Measurements from ENCODE around the gene CD2AP. TPM values are rescaled to one million over a fixed set of nuclear protein-coding genes. Genes with fewer than 3 reads are reported as not detected.
"Not testable (repeated sequence)": the region's sequence is repeated elsewhere in the genome, so short reads cannot be mapped to it uniquely, and the experiment has no call there.

Gene CD2AP
- total and polyA plus RNA-seq, 4 donors: 6.8 to 33.4 (median 22.2) TPM

DNA sequence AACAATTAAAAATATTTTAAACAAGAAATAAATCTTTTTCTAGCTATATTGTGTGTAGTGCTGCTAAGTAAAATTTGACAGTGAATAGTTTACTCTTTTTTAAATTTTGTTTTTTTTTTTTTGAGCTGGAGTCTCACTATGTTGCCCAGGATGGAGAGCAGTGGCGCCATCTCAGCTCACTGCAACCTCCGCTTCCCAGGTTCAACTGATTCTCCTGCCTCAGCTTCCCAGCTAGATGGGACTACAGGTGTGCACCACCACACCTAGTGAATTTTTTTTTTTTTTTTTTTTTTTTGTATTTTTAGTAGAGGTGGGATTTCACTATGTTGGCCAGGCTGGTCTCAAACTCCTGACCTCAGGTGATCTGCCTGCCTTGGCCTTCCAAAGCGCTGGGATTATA, 75.7 kb downstream of the CD2AP start:
- DNase-seq; H3K9me3 ChIP-seq (ENCODE audit: control insufficient read depth, low read length); H3K36me3 ChIP-seq (ENCODE audit: control insufficient read depth in 1 of 2, insufficient read depth in 2 of 2, low read length in 1 of 2); H3K4me1 ChIP-seq (ENCODE audit: control insufficient read depth in 1 of 2, insufficient read depth in 2 of 2, low read length in 2 of 2); H3K27ac ChIP-seq (ENCODE audit: low read depth in 1 of 2, low read length in 2 of 2); H3K27me3 ChIP-seq (ENCODE audit: control insufficient read depth in 1 of 2, insufficient read depth in 2 of 2, low read length in 1 of 2); intact Hi-C loops (cut with DNase I); H3K4me3 ChIP-seq (ENCODE audit: low read length in 2 of 2); ATAC-seq (ENCODE audit: low FRiP score): not testable (repeated sequence)
- 97 to 99% methylated on average over 3 of the region's 3 CpGs for WGBS, 2 donors

DNA sequence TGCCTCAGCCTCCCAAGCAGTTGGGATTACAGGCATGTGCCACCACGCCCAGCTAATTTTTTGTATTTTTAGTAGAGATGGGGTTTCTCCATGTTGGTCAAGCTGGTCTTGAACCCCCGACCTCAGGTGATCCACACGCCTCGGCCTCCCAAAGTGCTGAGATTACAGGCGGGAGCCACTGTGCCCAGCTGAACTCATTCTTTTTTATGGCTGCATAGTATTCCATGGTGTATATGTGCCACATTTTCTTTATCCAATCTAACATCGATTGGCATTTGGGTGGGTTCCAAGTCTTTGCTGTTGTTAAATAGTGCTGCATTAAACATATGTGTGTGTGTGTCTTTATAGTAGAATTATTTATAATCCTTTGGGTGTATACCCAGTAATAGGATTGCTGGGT, 78.9 kb downstream of the CD2AP start:
- DNase-seq; ATAC-seq (ENCODE audit: low FRiP score); H3K4me1 ChIP-seq (ENCODE audit: control insufficient read depth in 1 of 2, insufficient read depth in 2 of 2, low read length in 2 of 2); H3K9me3 ChIP-seq (ENCODE audit: control insufficient read depth, low read length); H3K4me3 ChIP-seq (ENCODE audit: low read length in 2 of 2); H3K27ac ChIP-seq (ENCODE audit: low read depth in 1 of 2, low read length in 2 of 2); intact Hi-C loops (cut with DNase I); H3K36me3 ChIP-seq (ENCODE audit: control insufficient read depth in 1 of 2, insufficient read depth in 2 of 2, low read length in 1 of 2); H3K27me3 ChIP-seq (ENCODE audit: control insufficient read depth in 1 of 2, insufficient read depth in 2 of 2, low read length in 1 of 2): not testable (repeated sequence)
- WGBS, 2 donors: 95 to 99% methylated on average over 6 of the region's 6 CpGs

DNA sequence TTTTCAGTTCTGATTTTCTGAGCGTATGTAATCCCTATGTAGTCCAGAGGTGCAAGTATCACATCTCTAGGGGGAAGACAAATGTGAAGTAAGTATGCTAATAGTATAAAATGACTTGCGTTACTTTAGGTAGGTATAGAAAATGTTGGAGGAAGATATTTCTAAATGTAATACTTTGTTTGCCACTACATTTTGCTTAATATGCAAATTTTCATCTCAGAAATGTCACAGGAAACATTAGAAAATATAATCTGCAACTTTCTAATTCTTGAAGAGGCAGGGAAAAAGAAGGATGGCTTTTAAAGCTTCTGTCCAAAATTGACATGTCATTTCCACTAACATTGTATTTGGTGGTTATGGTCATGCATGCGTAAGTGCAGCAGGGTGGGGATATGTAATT, 85.6 kb downstream of the CD2AP start:
- Histone ChIP-seq H3K9me3 (ENCODE audit: control insufficient read depth, low read length) (no peaks in the 10 kb centered on the region), H3K27me3 (ENCODE audit: control insufficient read depth in 1 of 2, insufficient read depth in 2 of 2, low read length in 1 of 2) (no peaks in the 10 kb centered on the region), H3K27ac (ENCODE audit: low read depth in 1 of 2, low read length in 2 of 2) (no peak overlapping the region), H3K4me3 (ENCODE audit: low read length in 2 of 2) (no peak overlapping the region), H3K36me3 (ENCODE audit: control insufficient read depth in 1 of 2, insufficient read depth in 2 of 2, low read length in 1 of 2) (no peaks in the 10 kb centered on the region), H3K4me1 (ENCODE audit: control insufficient read depth in 1 of 2, insufficient read depth in 2 of 2, low read length in 2 of 2) (no peaks in the 10 kb centered on the region)
- WGBS, 2 donors: 96 to 98% methylated on average over 3 of the region's 3 CpGs
- intact Hi-C loops (cut with DNase I): no loop called here
- DNase-seq (no peak), ATAC-seq (ENCODE audit: low FRiP score) (no peak)

DNA sequence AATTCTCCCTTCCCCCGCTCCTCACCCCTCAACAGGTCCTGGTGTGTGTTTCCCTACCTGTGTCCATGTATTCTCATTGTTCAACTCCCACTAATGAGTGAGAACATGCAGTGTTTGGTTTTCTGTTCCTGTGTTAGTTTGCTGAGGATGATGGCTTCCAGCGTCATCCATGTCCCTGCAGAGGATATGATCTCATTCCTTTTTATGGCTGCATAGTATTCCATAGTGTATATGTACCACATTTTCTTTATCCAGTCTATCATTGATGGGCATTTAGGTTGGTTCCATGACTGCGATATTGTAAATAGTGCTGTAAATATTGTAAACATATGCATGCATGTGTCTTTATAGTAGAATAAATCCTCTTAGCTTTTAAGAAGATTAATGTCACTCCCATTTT, 89.0 kb downstream of the CD2AP start:
- intact Hi-C loops (cut with DNase I); H3K9me3 ChIP-seq (ENCODE audit: control insufficient read depth, low read length); H3K27ac ChIP-seq (ENCODE audit: low read depth in 1 of 2, low read length in 2 of 2); H3K27me3 ChIP-seq (ENCODE audit: control insufficient read depth in 1 of 2, insufficient read depth in 2 of 2, low read length in 1 of 2); H3K4me1 ChIP-seq (ENCODE audit: control insufficient read depth in 1 of 2, insufficient read depth in 2 of 2, low read length in 2 of 2); DNase-seq; H3K36me3 ChIP-seq (ENCODE audit: control insufficient read depth in 1 of 2, insufficient read depth in 2 of 2, low read length in 1 of 2); ATAC-seq (ENCODE audit: low FRiP score); H3K4me3 ChIP-seq (ENCODE audit: low read length in 2 of 2): not testable (repeated sequence)
- WGBS, 2 donors: 98 to 100% methylated on average over 3 of the region's 3 CpGs

- no peaks in the 10 kb centered on the region for H3K4me1 ChIP-seq (ENCODE audit: control insufficient read depth in 1 of 2, insufficient read depth in 2 of 2, low read length in 2 of 2)
- 94 to 97% methylated on average over 1 of the region's 1 CpG for whole genome bisulfite sequencing, 2 donors
- ATAC-seq (ENCODE audit: low FRiP score): no peak
- no peak overlapping the region for H3K4me3 ChIP-seq (ENCODE audit: low read length in 2 of 2)
- H3K36me3 ChIP-seq (ENCODE audit: control insufficient read depth in 1 of 2, insufficient read depth in 2 of 2, low read length in 1 of 2): no peaks in the 10 kb centered on the region
- no peak for DNase-seq
- intact Hi-C loops (cut with DNase I): no loop called here
- H3K9me3 ChIP-seq (ENCODE audit: control insufficient read depth, low read length): no peaks in the 10 kb centered on the region
- H3K27ac ChIP-seq (ENCODE audit: low read depth in 1 of 2, low read length in 2 of 2): no peak overlapping the region
- no peaks in the 10 kb centered on the region for H3K27me3 ChIP-seq (ENCODE audit: control insufficient read depth in 1 of 2, insufficient read depth in 2 of 2, low read length in 1 of 2)
Measured at GRCh38 chr6:47567586-47567985, 90.0 kb downstream of the CD2AP start.

DNA sequence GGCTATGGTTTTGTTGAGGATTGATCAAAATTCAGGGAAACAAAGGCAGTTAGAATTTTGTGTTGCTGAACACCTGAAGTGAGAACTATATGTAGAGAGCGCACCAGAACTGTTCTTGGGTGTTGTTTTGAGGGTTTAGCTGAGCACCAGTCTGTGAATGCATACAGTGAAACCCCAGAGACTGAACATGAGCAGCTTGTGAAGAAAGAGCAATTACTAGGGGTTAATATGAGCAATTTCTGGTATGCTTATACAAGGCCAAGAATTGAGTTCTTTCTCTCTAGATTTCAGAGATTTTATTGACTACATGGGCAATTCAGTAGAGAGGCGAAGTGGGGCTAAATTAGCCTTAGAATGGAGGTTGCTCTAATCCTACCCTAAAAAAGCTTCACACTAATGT, 93.9 kb downstream of the CD2AP start:
- H3K27me3 ChIP-seq (ENCODE audit: control insufficient read depth in 1 of 2, insufficient read depth in 2 of 2, low read length in 1 of 2): no peaks in the 10 kb centered on the region
- H3K36me3 ChIP-seq (ENCODE audit: control insufficient read depth in 1 of 2, insufficient read depth in 2 of 2, low read length in 1 of 2): no peaks in the 10 kb centered on the region
- no peak overlapping the region for H3K4me3 ChIP-seq (ENCODE audit: low read length in 2 of 2)
- no peak overlapping the region for H3K27ac ChIP-seq (ENCODE audit: low read depth in 1 of 2, low read length in 2 of 2)
- H3K4me1 ChIP-seq (ENCODE audit: control insufficient read depth in 1 of 2, insufficient read depth in 2 of 2, low read length in 2 of 2): no peaks in the 10 kb centered on the region
- WGBS, 2 donors: 86 to 95% methylated on average over 2 of the region's 2 CpGs
- H3K9me3 ChIP-seq (ENCODE audit: control insufficient read depth, low read length): no peaks in the 10 kb centered on the region
- intact Hi-C loops (cut with DNase I): no loop called here
- ATAC-seq (ENCODE audit: low FRiP score) (no peak), DNase-seq (no peak)

GRCh38 chr6:47573109-47573508, 95.5 kb downstream of the CD2AP start:
- no peak for DNase-seq
- intact Hi-C loops (cut with DNase I): no loop called here
- 49 to 72% methylated on average over 2 of the region's 2 CpGs for WGBS, 2 donors

GRCh38 chr6:47574789-47575188, 97.2 kb downstream of the CD2AP start:
- 95 to 96% methylated on average over 2 of the region's 2 CpGs for WGBS, 2 donors
- H3K4me1 ChIP-seq (ENCODE audit: control insufficient read depth in 1 of 2, insufficient read depth in 2 of 2, low read length in 2 of 2): no peaks in the 10 kb centered on the region
- no peak overlapping the region for H3K27ac ChIP-seq (ENCODE audit: low read depth in 1 of 2, low read length in 2 of 2)
- intact Hi-C loops (cut with DNase I): no loop called here
- peaks cover 1 to 2% of the 10 kb centered on the region in 2 donors for H3K36me3 ChIP-seq (ENCODE audit: control insufficient read depth in 1 of 2, insufficient read depth in 2 of 2, low read length in 1 of 2)
- H3K4me3 ChIP-seq (ENCODE audit: low read length in 2 of 2): no peak overlapping the region
- ATAC-seq (ENCODE audit: low FRiP score) (no peak), DNase-seq (no peak)
- no peaks in the 10 kb centered on the region for H3K9me3 ChIP-seq (ENCODE audit: control insufficient read depth, low read length)
- H3K27me3 ChIP-seq (ENCODE audit: control insufficient read depth in 1 of 2, insufficient read depth in 2 of 2, low read length in 1 of 2): no peaks in the 10 kb centered on the region

More at GRCh38 chr6:47573109-47573508, 95.5 kb downstream of the CD2AP start:
- no peaks in the 10 kb centered on the region for H3K27me3 ChIP-seq (ENCODE audit: control insufficient read depth in 1 of 2, insufficient read depth in 2 of 2, low read length in 1 of 2)
- no peaks in the 10 kb centered on the region for H3K36me3 ChIP-seq (ENCODE audit: control insufficient read depth in 1 of 2, insufficient read depth in 2 of 2, low read length in 1 of 2)
- no peak for ATAC-seq (ENCODE audit: low FRiP score)
- no peaks in the 10 kb centered on the region for H3K4me1 ChIP-seq (ENCODE audit: control insufficient read depth in 1 of 2, insufficient read depth in 2 of 2, low read length in 2 of 2)
- no peaks in the 10 kb centered on the region for H3K9me3 ChIP-seq (ENCODE audit: control insufficient read depth, low read length)
- no peak overlapping the region for H3K4me3 ChIP-seq (ENCODE audit: low read length in 2 of 2)
- no peak overlapping the region for H3K27ac ChIP-seq (ENCODE audit: low read depth in 1 of 2, low read length in 2 of 2)

GRCh38 chr6:47579040-47579439, 101.5 kb downstream of the CD2AP start:
- DNase-seq (no peak), ATAC-seq (ENCODE audit: low FRiP score) (no peak)
- Histone ChIP-seq H3K27ac (ENCODE audit: low read depth in 1 of 2, low read length in 2 of 2) (no peak overlapping the region), H3K4me3 (ENCODE audit: low read length in 2 of 2) (no peak overlapping the region), H3K9me3 (ENCODE audit: control insufficient read depth, low read length) (no peaks in the 10 kb centered on the region), H3K4me1 (ENCODE audit: control insufficient read depth in 1 of 2, insufficient read depth in 2 of 2, low read length in 2 of 2) (no peaks in the 10 kb centered on the region), H3K27me3 (ENCODE audit: control insufficient read depth in 1 of 2, insufficient read depth in 2 of 2, low read length in 1 of 2) (no peaks in the 10 kb centered on the region), H3K36me3 (ENCODE audit: control insufficient read depth in 1 of 2, insufficient read depth in 2 of 2, low read length in 1 of 2) (peaks cover 2 to 3% of the 10 kb centered on the region in 2 donors)
- intact Hi-C loops (cut with DNase I): no loop called here
- WGBS, 2 donors: 94 to 97% methylated on average over 4 of the region's 4 CpGs

All from aorta (tissue), 5 donors.